Heart right ventricle (tissue), 16 donors: ENCODE data around the gene EREG. TPM values are rescaled to one million over a fixed set of nuclear protein-coding genes. Genes with fewer than 3 reads are reported as not detected.
"Not testable (repeated sequence)": the region's sequence is repeated elsewhere in the genome, so short reads cannot be mapped to it uniquely, and the experiment has no call there.

Source experiments
- ATAC-seq, 8 donors: fragments of 200-7000 bp; cut with Tn5 transposase; one replicate each; pipeline ENCODE4 v1.9.1; 2020; ENCODE audit warnings: mild to moderate bottlenecking in 8 of 8, moderate library complexity in 8 of 8, moderate number of reproducible peaks in 1 of 8
- DNase-seq, 2 donors: peaks; one replicate each; pipeline ENCODE4 v3.0.0-alpha.2; 2020
- H3K27ac ChIP-seq, 10 donors: fragments of 200-600 bp; sonication (generic) in 2 of 10; one replicate each; pipeline versions ENCODE4 v1.5.0 to v1.8.0; 2020 to 2022; ENCODE audit warnings: mild to moderate bottlenecking in 3 of 10
- H3K27me3 ChIP-seq, 7 donors: fragments of 200-600 bp; one replicate each; pipeline ENCODE4 v1.8.0; 2021 to 2022; ENCODE audit warnings: mild to moderate bottlenecking in 2 of 7
- H3K36me3 ChIP-seq, 9 donors: fragments of 200-600 bp; sonication (generic) in 1 of 9; one replicate each; pipeline versions ENCODE4 v1.5.0 to v1.8.0; 2020 to 2022; ENCODE audit warnings: mild to moderate bottlenecking in 2 of 9
- H3K4me1 ChIP-seq, 9 donors: fragments of 200-600 bp; sonication (generic) in 1 of 9; one replicate each; pipeline versions ENCODE4 v1.5.0 to v1.8.0; 2020 to 2022; ENCODE audit warnings: mild to moderate bottlenecking in 4 of 9
- H3K4me3 ChIP-seq, 10 donors: fragments of 200-600 bp; sonication (generic) in 2 of 10; one replicate each; pipeline versions ENCODE4 v1.5.0 to v1.8.0; 2020 to 2022; ENCODE audit warnings: mild to moderate bottlenecking in 7 of 10, moderate library complexity in 2 of 10
- H3K9me3 ChIP-seq, 11 donors: fragments of 200-600 bp in 10 of 11; sonication (generic) in 2 of 11; one replicate each; pipeline versions ENCODE4 v1.5.0 to v1.8.0; 2013 to 2022; ENCODE audit warnings: mild to moderate bottlenecking in 2 of 11, control low read depth in 1 of 11, moderate library complexity in 1 of 11
- CTCF ChIP-seq, 9 donors: fragments of 200-600 bp; sonication (generic) in 2 of 9; IDR thresholded peaks; one replicate each; pipeline versions ENCODE4 v1.5.0 to v1.8.0; 2021 to 2022; ENCODE audit warnings: antibody characterized with exemption in 9 of 9, mild to moderate bottlenecking in 5 of 9, moderate library complexity in 1 of 9
- WGBS, 2 donors: extraction: QIAGEN DNeasy Blood & Tissue Kit; methylation state at CpG; one replicate each; pipeline ENCODE4 v1.1.7; 2013; ENCODE audit warnings: inconsistent platforms in 1 of 2; 5-methylcytosine and 5-hydroxymethylcytosine counted together
- intact Hi-C, 10 donors: fragments of 100-400 bp; cut with DNase I; formaldehyde crosslinking; loops; one replicate each; pipeline versions ENCODE4 v1.11.1 to v1.14.2; 2022
- polyA plus RNA-seq, 2 donors: library from polyadenylated mRNA; stranded (reverse); fragments of 200-250 nt; gene quantifications; one replicate each; pipeline ENCODE4 v1.2.3, GENCODE V29; 2013
- total RNA-seq, 10 donors: library from RNA; stranded (reverse); fragmentation: NEBNext Ultra II Directional in 3 of 10; extraction: Animal tissue kit (Norgen Biotek cat#: 25700) in 3 of 10; gene quantifications; one replicate each; pipeline versions ENCODE4 v1.2.1 to v1.2.4, GENCODE V29; 2021 to 2023
- donor health status: Arrhythmogenic right ventricular cardiomyopathy.
- donor health status: ischemic (EF 13 %, LVEDD 7.1; RV severe dilation, severe dysfunction).
- donor health status: healthy with polysubstance abuse.
- donor health status: DM: no; HTN: yes; CAD: no.
- donor health status: DM: no; HTN: no; CAD: no.
- donor health status: ischemic (EF 25% LVEDD 6.9; RV normal size, moderate dysfunction).
- donor health status: ischemic (EF 25% LVEDD 5.7; RV mildly dilated, moderate dysfunction).
- donor health status: healthy.
- donor health status: DM: yes; HTN: yes; CAD: no.
- donor health status: Ischemic cardiomyopathy.
- donor health status: ischemic (EF 35%, LVEDD 5.7; RV mildly dilated, moderate dysfunction).
- donor health status: nonischemic (EF 11% LVEDD 7.7; RV severe dilation, severe dysfunction).
- donor health status: DM: yes; HTN: yes; CAD: no.
- donor health status: PGD.
- donor health status: ischemic (EF 29% LVEDD 5.4; RV normal size, mild dysfunction).
- donor health status: nonischemic (EF 23%, LVEDD 6.1; RV moderate dilation, normal function).

EREG gene
- total and polyA plus RNA-seq, 12 donors, result 0.06 to 4.0 (median 0.20) TPM; not detected in 2

- Histone ChIP-seq H3K27me3 (no peaks in the 10 kb centered on the region), H3K36me3 (no peaks in the 10 kb centered on the region), H3K27ac (no peak overlapping the region), H3K4me1 (peaks cover 0 to 6% (median 0%) of the 10 kb centered on the region in 9 donors), H3K9me3 (no peaks in the 10 kb centered on the region), H3K4me3 (no peak overlapping the region)
- WGBS, 2 donors, result 23 to 29% methylated on average over 2 of the region's 2 CpGs
- TF ChIP-seq CTCF (IDR thresholded peaks at IDR 0.05), result no peak
- no peak for ATAC-seq
- intact Hi-C loops, result no loop called here
- no peak for DNase-seq
These were observed 30.7 kb downstream of the EREG start for GRCh38 chr4:74395633-74396032.

GRCh38 chr4:74397748-74398426, 32.9 kb downstream of the EREG start:
- H3K4me1 ChIP-seq, result peaks cover 0 to 6% (median 0%) of the 10 kb centered on the region in 9 donors
- intact Hi-C loops, result no loop called here
- H3K27me3 ChIP-seq, result no peaks in the 10 kb centered on the region
- TF ChIP-seq CTCF (IDR thresholded peaks at IDR 0.05), result no peak
- DNase-seq, result no peak
- H3K27ac ChIP-seq, result peak overlapping the region in 1 of 10 donors; percentile 72
- no peak for ATAC-seq
- 66 to 92% methylated on average over 6 of the region's 6 CpGs for WGBS, 2 donors
- peak overlapping the region in 7 of 10 donors; percentile 6 to 50 (median 24) for H3K4me3 ChIP-seq
- H3K9me3 ChIP-seq, result no peaks in the 10 kb centered on the region
- H3K36me3 ChIP-seq, result no peaks in the 10 kb centered on the region

- H3K27ac ChIP-seq, H3K27me3 ChIP-seq, ATAC-seq, intact Hi-C loops, H3K36me3 ChIP-seq, H3K9me3 ChIP-seq, H3K4me1 ChIP-seq, DNase-seq: not testable (repeated sequence)
- peak overlapping the region in 1 of 10 donors; percentile 50 for H3K4me3 ChIP-seq
- 91 to 92% methylated on average over 32 of the region's 32 CpGs for WGBS, 2 donors
These were observed 34.1 kb downstream of the EREG start for GRCh38 chr4:74398894-74399589.

- intact Hi-C loops, result no loop called here
- ATAC-seq (no peak), DNase-seq (no peak)
- no peaks in the 10 kb centered on the region for H3K9me3 ChIP-seq
- H3K36me3 ChIP-seq, result no peaks in the 10 kb centered on the region
- 80 to 86% methylated on average over 10 of the region's 10 CpGs for WGBS, 2 donors
- peaks cover 0 to 7% (median 0%) of the 10 kb centered on the region in 9 donors for H3K4me1 ChIP-seq
- no peaks in the 10 kb centered on the region for H3K27me3 ChIP-seq
- TF ChIP-seq CTCF (IDR thresholded peaks at IDR 0.05), result no peak
- H3K27ac ChIP-seq, result no peak overlapping the region
- H3K4me3 ChIP-seq, result no peak overlapping the region
These were observed 35.5 kb downstream of the EREG start for GRCh38 chr4:74400395-74400794.
